Stomach (tissue), 4 donors: ENCODE data around the gene TMED9.

Source experiments
- CTCF ChIP-seq, 7 experiments: fragments of 450-650 bp in 4 of 7; fragments of 200-600 bp in 3 of 7; sonication (generic) in 3 of 7; IDR thresholded peaks; one replicate each; pipeline ENCODE4 v1.5.1; 2016 to 2019; ENCODE audit warnings: antibody characterized with exemption in 7 of 7, control low read depth in 2 of 7, mild to moderate bottlenecking in 1 of 7
- EP300 ChIP-seq: sonication (generic); formaldehyde crosslinking; IDR thresholded peaks from one replicate; pipeline ENCODE4 v1.6.1; 2017; ENCODE audit warnings: antibody characterized with exemption
- POLR2A ChIP-seq, 4 donors: fragments of 450-650 bp; IDR thresholded peaks; one replicate each; pipeline ENCODE4 v1.6.1; 2016; ENCODE audit warnings: antibody characterized with exemption in 4 of 4, control low read depth in 2 of 4, mild to moderate bottlenecking in 1 of 4, moderate library complexity in 1 of 4
- POLR2AphosphoS5 ChIP-seq, 3 donors: sonication (generic); formaldehyde crosslinking; IDR thresholded peaks; one replicate each; pipeline ENCODE4 v1.6.1; 2016; ENCODE audit warnings: antibody characterized with exemption in 3 of 3

GRCh38 chr5:177620560-177620959 is 28.6 kb downstream of the TMED9 start:
- TF ChIP-seq EP300: no peak
- no peak for TF ChIP-seq CTCF (IDR thresholded peaks at IDR 0.05)
- TF ChIP-seq POLR2A (IDR thresholded peaks at IDR 0.05): no peak
- TF ChIP-seq POLR2AphosphoS5 (IDR thresholded peaks at IDR 0.05): no peak
